IPS-20b (cell line): ENCODE data around the gene NAV3.
"Not testable (repeated sequence)": the region's sequence is repeated elsewhere in the genome, so short reads cannot be mapped to it uniquely, and the experiment has no call there.

ENCODE experiments used
- H3K27ac ChIP-seq: one replicate; pipeline ENCODE4 v1.5.1; 2013; ENCODE audit warnings: low read length
- H3K27me3 ChIP-seq: 2 replicates; pipeline ENCODE4 v1.6.1; 2013; ENCODE audit warnings: mild to moderate bottlenecking, low read length, inconsistent platforms; ENCODE audit not compliant: insufficient read depth
- H3K36me3 ChIP-seq: 2 replicates; pipeline ENCODE4 v1.6.1; 2013; ENCODE audit warnings: low read depth, mild to moderate bottlenecking, inconsistent platforms, low read length, moderate library complexity; ENCODE audit not compliant: insufficient read depth
- H3K4me1 ChIP-seq: 2 replicates; pipeline ENCODE4 v1.6.1; 2013; ENCODE audit warnings: mild to moderate bottlenecking, control low read depth, inconsistent platforms, low read length, moderate library complexity; ENCODE audit not compliant: insufficient read depth
- H3K4me3 ChIP-seq: 2 replicates; pipeline ENCODE4 v1.5.1; 2013; ENCODE audit warnings: mild to moderate bottlenecking, low read length, inconsistent platforms
- H3K9ac ChIP-seq: 2 replicates; pipeline ENCODE4 v1.6.1; 2013; ENCODE audit warnings: low read depth, mild to moderate bottlenecking, inconsistent platforms, low read length, moderate library complexity
- H3K9me3 ChIP-seq: 2 replicates; pipeline ENCODE4 v1.6.1; 2013; ENCODE audit warnings: mild to moderate bottlenecking, low read depth, low read length, inconsistent platforms; ENCODE audit not compliant: insufficient read depth

The NAV3 gene

GRCh38 chr12:78101946-78102635, 271.4 kb downstream of the NAV3 start:
- H3K4me1 ChIP-seq: no peaks in the 10 kb centered on the region
- no peak overlapping the region for H3K27ac ChIP-seq
- H3K4me3 ChIP-seq: no peak overlapping the region

GRCh38 chr12:78102801-78103200, 272.1 kb downstream of the NAV3 start:
- H3K27me3 ChIP-seq, H3K4me1 ChIP-seq, H3K4me3 ChIP-seq, H3K9me3 ChIP-seq, H3K9ac ChIP-seq, H3K36me3 ChIP-seq, H3K27ac ChIP-seq: not testable (repeated sequence)

More at GRCh38 chr12:78101946-78102635, 271.4 kb downstream of the NAV3 start:
- no peaks in the 10 kb centered on the region for H3K9me3 ChIP-seq
- H3K9ac ChIP-seq: no peak overlapping the region
- H3K36me3 ChIP-seq: no peaks in the 10 kb centered on the region
- H3K27me3 ChIP-seq: no peaks in the 10 kb centered on the region

GRCh38 chr12:78115889-78116288, 285.2 kb downstream of the NAV3 start:
- H3K9me3 ChIP-seq: peaks cover 26% of the 10 kb centered on the region
- no peaks in the 10 kb centered on the region for H3K36me3 ChIP-seq
- H3K4me3 ChIP-seq: no peak overlapping the region
- no peaks in the 10 kb centered on the region for H3K27me3 ChIP-seq
- no peaks in the 10 kb centered on the region for H3K4me1 ChIP-seq
- no peak overlapping the region for H3K9ac ChIP-seq
- H3K27ac ChIP-seq: no peak overlapping the region

GRCh38 chr12:78118036-78118435, 287.3 kb downstream of the NAV3 start:
- no peak overlapping the region for H3K4me3 ChIP-seq
- H3K36me3 ChIP-seq: no peaks in the 10 kb centered on the region
- no peak overlapping the region for H3K9ac ChIP-seq
- H3K9me3 ChIP-seq: peaks cover 13% of the 10 kb centered on the region; the same call in 1 of the 2 replicates
- H3K27me3 ChIP-seq: no peaks in the 10 kb centered on the region
- no peaks in the 10 kb centered on the region for H3K4me1 ChIP-seq
- no peak overlapping the region for H3K27ac ChIP-seq

- Histone ChIP-seq H3K36me3 (no peaks in the 10 kb centered on the region), H3K9me3 (peaks cover 9% of the 10 kb centered on the region; the same call in 1 of the 2 replicates), H3K27ac (no peak overlapping the region)
Observed at GRCh38 chr12:78118486-78118885, 287.8 kb downstream of the NAV3 start.

GRCh38 chr12:78119351-78119918, 288.7 kb downstream of the NAV3 start:
- Histone ChIP-seq H3K9me3 (peaks cover under 1% of the 10 kb centered on the region; the same call in 1 of the 2 replicates), H3K27me3 (no peaks in the 10 kb centered on the region), H3K36me3 (no peaks in the 10 kb centered on the region), H3K4me3 (no peak overlapping the region), H3K9ac (no peak overlapping the region), H3K27ac (no peak overlapping the region), H3K4me1 (no peaks in the 10 kb centered on the region)

More at GRCh38 chr12:78118486-78118885, 287.8 kb downstream of the NAV3 start:
- no peaks in the 10 kb centered on the region for H3K27me3 ChIP-seq
- no peak overlapping the region for H3K9ac ChIP-seq
- no peak overlapping the region for H3K4me3 ChIP-seq
- H3K4me1 ChIP-seq: no peaks in the 10 kb centered on the region

- Histone ChIP-seq H3K27ac (no peak overlapping the region), H3K9ac (no peak overlapping the region), H3K36me3 (no peaks in the 10 kb centered on the region), H3K9me3 (no peaks in the 10 kb centered on the region), H3K27me3 (no peaks in the 10 kb centered on the region), H3K4me3 (no peak overlapping the region), H3K4me1 (no peaks in the 10 kb centered on the region)
Observed at GRCh38 chr12:78120306-78120705, 289.6 kb downstream of the NAV3 start.

GRCh38 chr12:78120866-78121560, 290.3 kb downstream of the NAV3 start:
- no peaks in the 10 kb centered on the region for H3K9me3 ChIP-seq
- no peaks in the 10 kb centered on the region for H3K4me1 ChIP-seq
- no peaks in the 10 kb centered on the region for H3K36me3 ChIP-seq
- no peak overlapping the region for H3K9ac ChIP-seq
- H3K4me3 ChIP-seq: no peak overlapping the region
- H3K27ac ChIP-seq: no peak overlapping the region
- H3K27me3 ChIP-seq: no peaks in the 10 kb centered on the region

GRCh38 chr12:78121969-78122610, 291.4 kb downstream of the NAV3 start:
- no peaks in the 10 kb centered on the region for H3K9me3 ChIP-seq
- no peaks in the 10 kb centered on the region for H3K27me3 ChIP-seq
- no peak overlapping the region for H3K27ac ChIP-seq
- no peaks in the 10 kb centered on the region for H3K36me3 ChIP-seq
- no peaks in the 10 kb centered on the region; the same call in 1 of the 2 replicates for H3K4me1 ChIP-seq
- no peak overlapping the region for H3K4me3 ChIP-seq
- no peak overlapping the region for H3K9ac ChIP-seq

- H3K27ac ChIP-seq: no peak overlapping the region
- no peaks in the 10 kb centered on the region; the same call in 1 of the 2 replicates for H3K4me1 ChIP-seq
- no peaks in the 10 kb centered on the region for H3K27me3 ChIP-seq
- no peaks in the 10 kb centered on the region for H3K9me3 ChIP-seq
- no peak overlapping the region for H3K9ac ChIP-seq
- no peak overlapping the region for H3K4me3 ChIP-seq
- no peaks in the 10 kb centered on the region for H3K36me3 ChIP-seq
Observed at GRCh38 chr12:78128211-78128610, 297.5 kb downstream of the NAV3 start.

- no peaks in the 10 kb centered on the region for H3K36me3 ChIP-seq
- H3K27ac ChIP-seq: no peak overlapping the region
- no peaks in the 10 kb centered on the region for H3K27me3 ChIP-seq
- H3K9me3 ChIP-seq: no peaks in the 10 kb centered on the region
- H3K4me1 ChIP-seq: peaks cover 3% of the 10 kb centered on the region
- no peak overlapping the region for H3K4me3 ChIP-seq
- no peak overlapping the region for H3K9ac ChIP-seq
Observed at GRCh38 chr12:78143717-78144116, 313.0 kb downstream of the NAV3 start.
